Astrocyte (in vitro differentiated cells and primary cell): ENCODE measurements around the gene SLC9B1.

Experiments used
- EZH2 ChIP-seq: IDR thresholded peaks from 2 replicates; pipeline ENCODE4 v1.6.1; 2012; ENCODE audit warnings: mild to moderate bottlenecking, low read length, inconsistent platforms; ENCODE audit not compliant: insufficient read depth
- TF ChIP-seq, protein P1 (sequence below): IDR thresholded peaks from 2 replicates; pipeline ENCODE4 v1.5.1; 2011; ENCODE audit warnings: low read depth, mild to moderate bottlenecking, inconsistent platforms, low read length, moderate library complexity; ENCODE audit not compliant: insufficient read depth

DNA sequence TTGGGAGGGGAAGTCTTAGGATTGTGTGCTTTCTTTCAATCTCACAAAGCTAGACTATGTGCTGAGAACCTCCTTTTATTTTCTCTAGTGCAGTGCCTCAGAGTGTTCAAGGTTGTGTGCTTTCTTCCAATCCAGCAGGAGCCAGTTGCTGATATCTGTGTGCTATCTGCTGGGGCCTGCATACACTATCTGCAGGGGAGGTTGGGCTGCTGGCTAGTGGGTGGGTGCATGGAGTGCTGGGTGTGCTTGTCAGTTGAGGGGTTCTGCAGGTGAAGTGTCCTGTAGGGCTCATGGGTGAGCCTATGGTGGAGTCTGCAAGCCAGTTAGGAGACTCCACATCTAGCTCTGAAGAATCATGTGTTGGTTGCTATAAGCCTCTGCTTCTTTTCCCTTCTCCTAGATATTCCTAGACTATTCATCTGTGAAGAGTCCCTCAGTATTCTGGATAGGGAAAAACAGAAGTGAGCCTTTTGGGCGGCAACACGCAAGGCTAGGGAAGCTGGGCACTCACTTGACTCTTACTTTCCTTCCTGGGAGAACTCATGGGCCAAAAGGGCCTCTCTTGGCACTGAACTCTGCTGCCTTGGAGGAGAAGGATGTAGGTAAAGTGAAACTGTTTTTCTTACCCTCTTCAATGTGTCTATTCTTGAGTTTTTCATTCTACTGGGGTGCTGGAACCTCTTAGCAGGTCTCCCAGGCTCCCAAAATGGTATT, 158.7 kb downstream of the SLC9B1 start:
- TF ChIP-seq, protein P1, sequence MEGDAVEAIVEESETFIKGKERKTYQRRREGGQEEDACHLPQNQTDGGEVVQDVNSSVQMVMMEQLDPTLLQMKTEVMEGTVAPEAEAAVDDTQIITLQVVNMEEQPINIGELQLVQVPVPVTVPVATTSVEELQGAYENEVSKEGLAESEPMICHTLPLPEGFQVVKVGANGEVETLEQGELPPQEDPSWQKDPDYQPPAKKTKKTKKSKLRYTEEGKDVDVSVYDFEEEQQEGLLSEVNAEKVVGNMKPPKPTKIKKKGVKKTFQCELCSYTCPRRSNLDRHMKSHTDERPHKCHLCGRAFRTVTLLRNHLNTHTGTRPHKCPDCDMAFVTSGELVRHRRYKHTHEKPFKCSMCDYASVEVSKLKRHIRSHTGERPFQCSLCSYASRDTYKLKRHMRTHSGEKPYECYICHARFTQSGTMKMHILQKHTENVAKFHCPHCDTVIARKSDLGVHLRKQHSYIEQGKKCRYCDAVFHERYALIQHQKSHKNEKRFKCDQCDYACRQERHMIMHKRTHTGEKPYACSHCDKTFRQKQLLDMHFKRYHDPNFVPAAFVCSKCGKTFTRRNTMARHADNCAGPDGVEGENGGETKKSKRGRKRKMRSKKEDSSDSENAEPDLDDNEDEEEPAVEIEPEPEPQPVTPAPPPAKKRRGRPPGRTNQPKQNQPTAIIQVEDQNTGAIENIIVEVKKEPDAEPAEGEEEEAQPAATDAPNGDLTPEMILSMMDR: no peak
- TF ChIP-seq EZH2: no peak
